OCI-LY3 (cell line): ENCODE results near the gene CCDC32.

Experiments
- EZH2phosphoT487 ChIP-seq: fragments of 200-600 bp; shearing (Covaris generic); IDR thresholded peaks from 2 replicates; pipeline ENCODE4 v1.6.1; 2018; ENCODE audit warnings: antibody characterized with exemption, mixed run types, low read depth
- TF ChIP-seq, protein P1 (sequence below): fragments of 200-600, 300-600 bp; sonication (generic); IDR thresholded peaks from 2 replicates; pipeline ENCODE4 v1.5.1; 2014; ENCODE audit warnings: antibody characterized with exemption, low read length, low read depth

DNA sequence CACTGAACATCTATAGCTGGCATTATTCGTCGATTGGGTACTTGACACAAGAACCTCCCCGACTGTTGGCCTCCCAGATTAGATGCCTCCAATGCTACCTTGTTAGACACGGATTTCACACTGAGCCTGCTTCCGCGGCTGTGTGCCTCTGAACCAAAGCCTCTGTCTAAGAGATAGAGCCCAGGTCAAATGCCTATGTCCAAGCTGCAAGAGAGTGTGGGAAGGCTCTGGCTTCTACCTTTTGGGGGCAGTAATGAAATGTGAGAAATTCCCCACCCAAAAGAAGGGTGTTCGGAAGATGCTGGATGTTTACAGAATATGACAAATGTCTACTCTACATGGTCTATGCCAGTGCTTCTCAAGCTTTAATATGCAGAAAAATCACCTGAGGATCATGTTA, 2.3 kb upstream of the CCDC32 start:
- TF ChIP-seq, protein P1, sequence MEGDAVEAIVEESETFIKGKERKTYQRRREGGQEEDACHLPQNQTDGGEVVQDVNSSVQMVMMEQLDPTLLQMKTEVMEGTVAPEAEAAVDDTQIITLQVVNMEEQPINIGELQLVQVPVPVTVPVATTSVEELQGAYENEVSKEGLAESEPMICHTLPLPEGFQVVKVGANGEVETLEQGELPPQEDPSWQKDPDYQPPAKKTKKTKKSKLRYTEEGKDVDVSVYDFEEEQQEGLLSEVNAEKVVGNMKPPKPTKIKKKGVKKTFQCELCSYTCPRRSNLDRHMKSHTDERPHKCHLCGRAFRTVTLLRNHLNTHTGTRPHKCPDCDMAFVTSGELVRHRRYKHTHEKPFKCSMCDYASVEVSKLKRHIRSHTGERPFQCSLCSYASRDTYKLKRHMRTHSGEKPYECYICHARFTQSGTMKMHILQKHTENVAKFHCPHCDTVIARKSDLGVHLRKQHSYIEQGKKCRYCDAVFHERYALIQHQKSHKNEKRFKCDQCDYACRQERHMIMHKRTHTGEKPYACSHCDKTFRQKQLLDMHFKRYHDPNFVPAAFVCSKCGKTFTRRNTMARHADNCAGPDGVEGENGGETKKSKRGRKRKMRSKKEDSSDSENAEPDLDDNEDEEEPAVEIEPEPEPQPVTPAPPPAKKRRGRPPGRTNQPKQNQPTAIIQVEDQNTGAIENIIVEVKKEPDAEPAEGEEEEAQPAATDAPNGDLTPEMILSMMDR, result peak; percentile 71
- no peak for TF ChIP-seq EZH2phosphoT487
